HG02642 (cell line): ENCODE data around the gene CDKN1C.
"Not testable (repeated sequence)": the region's sequence is repeated elsewhere in the genome, so short reads cannot be mapped to it uniquely, and the experiment has no call there.

Experiments used
- ATAC-seq: cut with Tn5 transposase; IDR thresholded peaks from one replicate; pipeline ENCODE4 v1.9.1; 2021; ENCODE audit warnings: mild to moderate bottlenecking; ENCODE audit not compliant: unreplicated experiment, poor library complexity

CDKN1C gene

GRCh38 chr11:2909133-2909902 is 23.7 kb upstream of the CDKN1C start:
- no peak for ATAC-seq

- ATAC-seq: no peak
Observed at GRCh38 chr11:2908130-2908529, 22.6 kb upstream of the CDKN1C start.

GRCh38 chr11:2905299-2905698 is 19.7 kb upstream of the CDKN1C start:
- ATAC-seq: not testable (repeated sequence)

- ATAC-seq: no peak
Observed at GRCh38 chr11:2904153-2905052, 18.8 kb upstream of the CDKN1C start.

GRCh38 chr11:2903672-2904011 is 18.1 kb upstream of the CDKN1C start:
- no peak for ATAC-seq

GRCh38 chr11:2902784-2903671 is 17.5 kb upstream of the CDKN1C start:
- ATAC-seq: peak; percentile 6

GRCh38 chr11:2901854-2902783 is 16.5 kb upstream of the CDKN1C start:
- peak; percentile 94 for ATAC-seq

GRCh38 chr11:2901196-2901796 is 15.7 kb upstream of the CDKN1C start:
- no peak for ATAC-seq

GRCh38 chr11:2899080-2899783 is 13.7 kb upstream of the CDKN1C start:
- no peak for ATAC-seq

- ATAC-seq: no peak
Observed at GRCh38 chr11:2898366-2899079, 12.9 kb upstream of the CDKN1C start.

- ATAC-seq: no peak
Observed at GRCh38 chr11:2897048-2897447, 11.5 kb upstream of the CDKN1C start.

GRCh38 chr11:2896047-2896446 is 10.5 kb upstream of the CDKN1C start:
- ATAC-seq: no peak

GRCh38 chr11:2893935-2894334 is 8.4 kb upstream of the CDKN1C start:
- no peak for ATAC-seq

- ATAC-seq: no peak
Observed at GRCh38 chr11:2892967-2893528, 7.5 kb upstream of the CDKN1C start.

- no peak for ATAC-seq
Observed at GRCh38 chr11:2892215-2892966, 6.8 kb upstream of the CDKN1C start.

GRCh38 chr11:2891326-2892214 is 6.0 kb upstream of the CDKN1C start:
- ATAC-seq: no peak
